GM12873 (cell line): ENCODE data around the gene NUDT8.

ENCODE experiments used
- CTCF ChIP-seq: IDR thresholded peaks from 2 replicates; pipeline ENCODE4 v1.5.1; 2012; ENCODE audit warnings: low read depth, mild to moderate bottlenecking, moderate library complexity, low read length, control low read depth; ENCODE audit not compliant: insufficient read depth; ENCODE audit errors: missing control alignments

The NUDT8 gene

GRCh38 chr11:67635231-67635521 is 5.4 kb upstream of the NUDT8 start:
- TF ChIP-seq CTCF, result no peak

GRCh38 chr11:67634366-67635230 is 4.9 kb upstream of the NUDT8 start:
- no peak for TF ChIP-seq CTCF

GRCh38 chr11:67633758-67634365 is 4.1 kb upstream of the NUDT8 start:
- TF ChIP-seq CTCF, result no peak

- TF ChIP-seq CTCF, result no peak
Observed at GRCh38 chr11:67632982-67633755, 3.4 kb upstream of the NUDT8 start.

- no peak for TF ChIP-seq CTCF
Observed at GRCh38 chr11:67632175-67632981, 2.6 kb upstream of the NUDT8 start.

GRCh38 chr11:67631853-67632174 is 2.1 kb upstream of the NUDT8 start:
- no peak for TF ChIP-seq CTCF
